ENCODE measurements around the gene LINGO1.

GRCh38 chr15:77620960-77621647 is 11.6 kb downstream of the LINGO1 start:
- TF ChIP-seq, protein P1, sequence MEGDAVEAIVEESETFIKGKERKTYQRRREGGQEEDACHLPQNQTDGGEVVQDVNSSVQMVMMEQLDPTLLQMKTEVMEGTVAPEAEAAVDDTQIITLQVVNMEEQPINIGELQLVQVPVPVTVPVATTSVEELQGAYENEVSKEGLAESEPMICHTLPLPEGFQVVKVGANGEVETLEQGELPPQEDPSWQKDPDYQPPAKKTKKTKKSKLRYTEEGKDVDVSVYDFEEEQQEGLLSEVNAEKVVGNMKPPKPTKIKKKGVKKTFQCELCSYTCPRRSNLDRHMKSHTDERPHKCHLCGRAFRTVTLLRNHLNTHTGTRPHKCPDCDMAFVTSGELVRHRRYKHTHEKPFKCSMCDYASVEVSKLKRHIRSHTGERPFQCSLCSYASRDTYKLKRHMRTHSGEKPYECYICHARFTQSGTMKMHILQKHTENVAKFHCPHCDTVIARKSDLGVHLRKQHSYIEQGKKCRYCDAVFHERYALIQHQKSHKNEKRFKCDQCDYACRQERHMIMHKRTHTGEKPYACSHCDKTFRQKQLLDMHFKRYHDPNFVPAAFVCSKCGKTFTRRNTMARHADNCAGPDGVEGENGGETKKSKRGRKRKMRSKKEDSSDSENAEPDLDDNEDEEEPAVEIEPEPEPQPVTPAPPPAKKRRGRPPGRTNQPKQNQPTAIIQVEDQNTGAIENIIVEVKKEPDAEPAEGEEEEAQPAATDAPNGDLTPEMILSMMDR (IDR thresholded peaks at IDR 0.05) = no peak
- TF ChIP-seq ZFX (IDR thresholded peaks at IDR 0.05; ENCODE audit: borderline replicate concordance) = no peak

All from 22Rv1 (cell line).